ENCODE data around the gene PRKAG2.
"Not testable (repeated sequence)": the region's sequence is repeated elsewhere in the genome, so short reads cannot be mapped to it uniquely, and the experiment has no call there.

PRKAG2 gene

GRCh38 chr7:151801782-151802468 is 75.0 kb downstream of the PRKAG2 start:
- POLR2A ChIA-PET = no interaction called here
- DNase-seq (ENCODE audit: extremely low spot score) = no peak
- CTCF ChIA-PET = no interaction called here
- no peak for TF ChIP-seq CTCF (IDR thresholded peaks at IDR 0.05; ENCODE audit: control extremely low read depth, extremely low read depth, low read depth, missing control alignments)

GRCh38 chr7:151801291-151801690 is 75.6 kb downstream of the PRKAG2 start:
- ChIA-PET POLR2A (no interaction called here), CTCF (no interaction called here)
- no peak for TF ChIP-seq CTCF (IDR thresholded peaks at IDR 0.05; ENCODE audit: control extremely low read depth, extremely low read depth, low read depth, missing control alignments)
- DNase-seq (ENCODE audit: extremely low spot score) = no peak

- DNase-seq (ENCODE audit: extremely low spot score) = no peak
- TF ChIP-seq CTCF (IDR thresholded peaks at IDR 0.05; ENCODE audit: control extremely low read depth, extremely low read depth, low read depth, missing control alignments) = no peak
- ChIA-PET CTCF (no interaction called here), POLR2A (no interaction called here)
These were observed 76.1 kb downstream of the PRKAG2 start for GRCh38 chr7:151800861-151801260.

GRCh38 chr7:151800391-151800790 is 76.5 kb downstream of the PRKAG2 start:
- no peak for DNase-seq (ENCODE audit: extremely low spot score)
- ChIA-PET POLR2A (no interaction called here), CTCF (interaction anchor here (0.8 kb wide), 1 partner anchor 40 kb away, joined by 3 read pairs; no protein-coding TSS in a partner anchor)
- no peak for TF ChIP-seq CTCF (IDR thresholded peaks at IDR 0.05; ENCODE audit: control extremely low read depth, extremely low read depth, low read depth, missing control alignments)

GRCh38 chr7:151799506-151799905 is 77.4 kb downstream of the PRKAG2 start:
- CTCF ChIA-PET = no interaction called here
- DNase-seq (ENCODE audit: extremely low spot score) = no peak
- POLR2A ChIA-PET = no interaction called here
- TF ChIP-seq CTCF (IDR thresholded peaks at IDR 0.05; ENCODE audit: control extremely low read depth, extremely low read depth, low read depth, missing control alignments) = no peak

- no peak for DNase-seq (ENCODE audit: extremely low spot score)
- POLR2A ChIA-PET = no interaction called here
- TF ChIP-seq CTCF (IDR thresholded peaks at IDR 0.05; ENCODE audit: control extremely low read depth, extremely low read depth, low read depth, missing control alignments) = no peak
- CTCF ChIA-PET = interaction anchor here (1.0 to 7.9 kb wide), 2 partner anchors 15 kb away, joined by 3 to 74 read pairs; no protein-coding TSS in a partner anchor
These were observed 78.0 kb downstream of the PRKAG2 start for GRCh38 chr7:151798851-151799448.

GRCh38 chr7:151797667-151798307 is 79.1 kb downstream of the PRKAG2 start:
- POLR2A ChIA-PET; DNase-seq (ENCODE audit: extremely low spot score): not testable (repeated sequence)
- CTCF ChIA-PET = interaction anchor here (1.0 to 7.9 kb wide), 3 partner anchors 13 to 16 kb away, joined by 3 to 74 read pairs (median 5); no protein-coding TSS in a partner anchor
